Gastroesophageal sphincter (tissue), 4 donors: ENCODE results near the gene ZFHX3. TPM values are rescaled to one million over a fixed set of nuclear protein-coding genes. Genes with fewer than 3 reads are reported as not detected.

Experiments
- ATAC-seq: fragments of 150-250 bp; one replicate; pipeline ENCODE4 v1.9.1; 2016; ENCODE audit warnings: mild to moderate bottlenecking, moderate library complexity
- H3K27ac ChIP-seq, 4 donors: fragments of 200-600 bp; sonication (generic) in 3 of 4; 1 replicate in 3 of 4; 2 replicates in 1 of 4; pipeline ENCODE4 v1.5.1; 2016 to 2019
- H3K27me3 ChIP-seq: fragments of 200-600 bp; sonication (generic); one replicate; pipeline ENCODE4 v1.5.1; 2019
- H3K36me3 ChIP-seq, 2 donors: fragments of 200-600 bp; sonication (generic); one replicate each; pipeline ENCODE4 v1.5.1; 2019; ENCODE audit warnings: control low read depth in 1 of 2
- H3K4me1 ChIP-seq, 3 donors: fragments of 200-600 bp; sonication (generic); 1 replicate in 2 of 3; 2 replicates in 1 of 3; pipeline ENCODE4 v1.5.1; 2016 to 2019; ENCODE audit warnings: control low read depth in 2 of 3
- H3K4me3 ChIP-seq, 2 donors: fragments of 200-600 bp; sonication (generic); one replicate each; pipeline ENCODE4 v1.5.1; 2019; ENCODE audit warnings: mild to moderate bottlenecking in 1 of 2, moderate library complexity in 1 of 2
- H3K9me3 ChIP-seq, 3 donors: fragments of 200-600 bp; sonication (generic); one replicate each; pipeline ENCODE4 v1.5.1; 2017 to 2019; ENCODE audit warnings: control low read depth in 2 of 3
- CTCF ChIP-seq, 4 experiments: fragments of 200-600 bp in 2 of 4; fragments of 450-650 bp in 2 of 4; sonication (generic) in 1 of 4; IDR thresholded peaks; one replicate each; pipeline ENCODE4 v1.5.1; 2017 to 2019; ENCODE audit warnings: antibody characterized with exemption in 4 of 4, mild to moderate bottlenecking in 2 of 4, moderate library complexity in 2 of 4
- EP300 ChIP-seq: sonication (generic); formaldehyde crosslinking; IDR thresholded peaks from one replicate; pipeline ENCODE4 v1.6.1; 2017; ENCODE audit warnings: antibody characterized with exemption, mild to moderate bottlenecking
- POLR2A ChIP-seq, 2 donors: fragments of 450-650 bp; IDR thresholded peaks; one replicate each; pipeline ENCODE4 v1.6.1; 2017; ENCODE audit warnings: antibody characterized with exemption in 2 of 2, mild to moderate bottlenecking in 2 of 2, moderate library complexity in 1 of 2
- POLR2AphosphoS5 ChIP-seq: sonication (generic); formaldehyde crosslinking; IDR thresholded peaks from one replicate; pipeline ENCODE4 v1.6.1; 2017; ENCODE audit warnings: antibody characterized with exemption
- WGBS, 2 donors: methylation state at CpG; one replicate each; pipeline ENCODE4 v1.1.5; 2018; ENCODE audit warnings: low coverage in 1 of 2; 5-methylcytosine and 5-hydroxymethylcytosine counted together
- total RNA-seq, 4 donors: library from RNA; depleted of rRNA; stranded (reverse); fragments of >200 nt; gene quantifications; one replicate each; pipeline ENCODE4 v1.1.0, GENCODE V29; 2016

ZFHX3 gene
- total RNA-seq, 4 donors from 2014 or later = 24.0 to 47.1 (median 29.5) TPM

GRCh38 chr16:72977127-72977526 lies 70.8 kb downstream of the ZFHX3 start:
- no peak for TF ChIP-seq POLR2A (IDR thresholded peaks at IDR 0.05)
- Histone ChIP-seq H3K27me3 (no peaks in the 10 kb centered on the region), H3K4me3 (no peak overlapping the region), H3K27ac (no peak overlapping the region), H3K4me1 (peaks cover 0 to 21% (median 0%) of the 10 kb centered on the region in 3 donors), H3K36me3 (no peaks in the 10 kb centered on the region), H3K9me3 (no peaks in the 10 kb centered on the region)
- ATAC-seq = no peak
- 92 to 100% methylated on average over 3 to 4 of the region's 7 CpGs for WGBS, 2 donors

GRCh38 chr16:72976438-72977064 lies 71.4 kb downstream of the ZFHX3 start:
- H3K4me1 ChIP-seq = peaks cover 0 to 21% (median 0%) of the 10 kb centered on the region in 3 donors
- no peak overlapping the region for H3K27ac ChIP-seq

DNA sequence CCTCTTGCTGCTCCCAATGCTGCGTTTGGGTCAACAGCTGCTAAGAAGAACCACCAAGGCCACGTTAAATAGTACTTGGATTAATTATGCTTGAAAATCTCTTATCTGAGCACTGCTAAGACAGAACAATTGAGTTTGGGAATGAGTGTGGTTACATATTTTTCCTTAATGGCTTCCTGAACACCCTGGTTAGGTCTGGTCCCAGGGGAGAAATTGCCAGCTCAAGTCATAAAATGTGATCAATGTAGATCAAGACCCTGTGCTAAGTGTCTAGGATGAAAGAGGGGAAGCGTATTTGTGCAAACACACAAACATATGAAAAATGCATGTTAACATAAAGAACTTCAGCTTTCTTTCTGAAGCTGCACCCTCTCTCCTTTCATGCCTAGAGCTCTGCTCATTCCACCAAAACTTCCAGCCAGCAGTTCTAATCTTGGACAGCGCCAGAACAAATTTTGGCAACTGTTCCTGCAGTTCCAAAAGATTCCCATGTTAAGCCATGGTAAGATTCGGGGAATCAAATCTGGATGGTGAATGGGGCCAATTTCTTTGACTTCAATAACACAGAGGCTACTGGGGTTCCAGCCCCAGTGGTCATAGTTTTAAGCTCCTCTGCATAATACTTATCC lies 72.0 kb downstream of the ZFHX3 start:
- ATAC-seq = no peak
- Histone ChIP-seq H3K4me1 (peaks cover 0 to 21% (median 0%) of the 10 kb centered on the region in 3 donors), H3K27me3 (no peaks in the 10 kb centered on the region), H3K4me3 (no peak overlapping the region), H3K9me3 (no peaks in the 10 kb centered on the region), H3K27ac (no peak overlapping the region), H3K36me3 (no peaks in the 10 kb centered on the region)
- WGBS, 2 donors = 80 to 84% methylated on average over 2 to 5 of the region's 5 CpGs
- no peak for TF ChIP-seq EP300
- TF ChIP-seq POLR2AphosphoS5 = no peak
- TF ChIP-seq CTCF (IDR thresholded peaks at IDR 0.05) = no peak
- no peak for TF ChIP-seq POLR2A (IDR thresholded peaks at IDR 0.05)

More at GRCh38 chr16:72976438-72977064, 71.4 kb downstream of the ZFHX3 start:
- no peak overlapping the region for H3K4me3 ChIP-seq
- H3K27me3 ChIP-seq = no peaks in the 10 kb centered on the region
- no peaks in the 10 kb centered on the region for H3K9me3 ChIP-seq
- no peak for ATAC-seq
- WGBS, 2 donors = 91 to 100% methylated on average over 6 of the region's 17 CpGs
- TF ChIP-seq POLR2AphosphoS5 = no peak
- TF ChIP-seq POLR2A (IDR thresholded peaks at IDR 0.05) = no peak
- TF ChIP-seq EP300 = no peak
- no peak for TF ChIP-seq CTCF (IDR thresholded peaks at IDR 0.05)
- no peaks in the 10 kb centered on the region for H3K36me3 ChIP-seq

DNA sequence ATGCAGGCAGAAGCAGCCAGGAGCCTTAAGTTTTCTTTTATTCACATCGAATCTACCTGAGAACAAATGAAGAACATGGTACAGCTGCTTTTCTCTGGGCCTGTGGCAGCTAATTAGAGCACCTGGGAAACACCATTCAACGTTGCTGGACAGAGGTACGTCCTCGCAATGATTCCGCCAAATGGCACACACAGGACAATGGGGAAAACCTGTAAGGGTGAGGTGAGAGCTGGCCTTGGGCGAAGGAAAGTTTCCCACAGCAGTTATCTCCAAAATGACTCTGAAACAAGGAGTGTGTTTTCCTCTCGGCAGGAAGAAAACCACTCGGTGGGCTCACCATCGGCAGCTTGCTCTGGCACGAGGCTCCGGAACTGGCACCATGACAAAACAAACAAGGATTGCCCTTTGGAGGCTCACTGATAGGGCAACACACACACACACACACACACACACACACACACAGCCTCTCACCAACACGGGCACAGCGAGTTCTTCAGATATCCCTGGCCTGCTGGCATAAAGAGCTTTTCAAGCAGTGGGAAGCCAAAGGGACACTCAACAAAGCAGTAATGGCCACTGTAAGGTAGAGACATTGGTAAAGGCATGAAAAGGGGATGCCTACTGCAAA lies 73.7 kb downstream of the ZFHX3 start:
- WGBS, 2 donors = 62 to 85% methylated on average over 2 to 13 of the region's 13 CpGs
- TF ChIP-seq POLR2AphosphoS5 = no peak
- TF ChIP-seq CTCF (IDR thresholded peaks at IDR 0.05) = no peak
- TF ChIP-seq POLR2A (IDR thresholded peaks at IDR 0.05) = no peak
- no peak for TF ChIP-seq EP300
- no peaks in the 10 kb centered on the region for H3K27me3 ChIP-seq
- H3K36me3 ChIP-seq = no peaks in the 10 kb centered on the region
- H3K9me3 ChIP-seq = no peaks in the 10 kb centered on the region
- H3K27ac ChIP-seq = no peak overlapping the region
- no peak for ATAC-seq
- H3K4me1 ChIP-seq = peaks cover 0 to 21% (median 0%) of the 10 kb centered on the region in 3 donors
- H3K4me3 ChIP-seq = no peak overlapping the region

- H3K27ac ChIP-seq = no peak overlapping the region
- no peak for TF ChIP-seq POLR2AphosphoS5
- TF ChIP-seq EP300 = no peak
- no peak for TF ChIP-seq POLR2A (IDR thresholded peaks at IDR 0.05)
- H3K4me1 ChIP-seq = peaks cover 0 to 13% (median 0%) of the 10 kb centered on the region in 3 donors
- H3K27me3 ChIP-seq = no peaks in the 10 kb centered on the region
- no peak for ATAC-seq
- 94 to 97% methylated on average over 6 to 7 of the region's 7 CpGs for WGBS, 2 donors
- H3K9me3 ChIP-seq = no peaks in the 10 kb centered on the region
- H3K4me3 ChIP-seq = no peak overlapping the region
- no peaks in the 10 kb centered on the region for H3K36me3 ChIP-seq
Measured at GRCh38 chr16:72972878-72973571, 74.9 kb downstream of the ZFHX3 start.
